Measurements from ENCODE around the gene SLC2A4. TPM values are rescaled to one million over a fixed set of nuclear protein-coding genes. Genes with fewer than 3 reads are reported as not detected.

SLC2A4 gene
- total RNA-seq, 1 donor from 2014 or later = 141 TPM

GRCh38 chr17:7313890-7314718 is 32.6 kb downstream of the SLC2A4 start:
- intact Hi-C loops (cut with DNase I) = loop anchor here (5.0 kb wide), 1 partner anchor 243 kb away; the partner anchor contains the start of gene TNFSF13
- ATAC-seq (ENCODE audit: poor library complexity) (no peak), DNase-seq (no peak)

DNA sequence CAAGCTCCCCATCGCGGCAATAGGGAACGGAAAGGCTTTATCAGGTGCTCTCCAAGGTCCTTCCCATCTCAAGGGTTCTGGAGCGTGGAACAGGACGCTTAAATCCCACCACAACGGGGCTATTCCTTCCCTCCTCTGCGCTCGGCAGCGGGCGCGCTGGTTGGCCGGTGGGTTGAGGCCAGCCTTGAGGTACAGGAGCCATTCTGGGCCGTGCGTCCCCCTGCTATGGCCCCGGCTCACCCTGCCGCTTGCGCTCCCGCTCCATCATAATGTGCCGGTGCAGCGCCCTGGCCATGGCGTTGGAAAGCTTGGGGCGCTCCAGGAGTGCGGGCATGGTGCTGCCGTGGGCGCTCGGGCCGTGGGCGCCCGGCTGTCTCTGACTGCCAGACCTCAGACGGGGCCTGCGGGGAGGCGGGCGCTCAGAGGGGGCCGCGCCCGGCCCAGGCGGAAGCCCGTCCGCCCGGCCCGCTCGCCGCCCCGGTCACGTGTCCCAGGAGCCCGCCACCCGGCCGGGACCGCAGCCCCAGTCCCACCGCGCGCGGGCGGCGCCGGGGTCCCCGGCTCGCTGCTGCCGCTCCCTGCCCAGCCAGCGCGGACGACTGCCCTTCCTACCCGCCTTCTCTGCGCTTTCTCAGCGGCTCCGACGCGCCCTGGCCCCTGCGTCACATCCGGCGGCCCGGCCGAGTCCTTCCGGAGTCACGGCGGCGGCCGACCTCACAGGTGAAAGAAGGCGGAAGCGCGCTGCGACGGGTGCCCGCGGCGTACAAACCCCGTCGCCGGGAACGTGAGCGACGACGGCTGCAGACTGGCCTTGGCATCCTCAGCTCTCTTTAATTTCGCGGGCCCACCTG is 33.4 kb downstream of the SLC2A4 start, which contains the start of gene GPS2:
Gene GPS2, minus strand, starts transcription at position 642 of the 851 bp plus-strand sequence. Its CDS starts 308 bp downstream, at position 334.
- intact Hi-C loops (cut with DNase I) = loop anchor here (5.0 kb wide), 1 partner anchor 242 kb away; the partner anchor contains the start of gene TNFSF13
- ATAC-seq (ENCODE audit: poor library complexity) (peak; percentile 92), DNase-seq (peak; percentile 97)

- no peak for DNase-seq
- intact Hi-C loops (cut with DNase I) = no loop called here
- ATAC-seq (ENCODE audit: poor library complexity) = peak; percentile 1
These were observed 34.2 kb downstream of the SLC2A4 start for GRCh38 chr17:7315570-7316235.

GRCh38 chr17:7317161-7317803 is 35.8 kb downstream of the SLC2A4 start:
- ATAC-seq (ENCODE audit: poor library complexity) (no peak), DNase-seq (no peak)
- intact Hi-C loops (cut with DNase I) = no loop called here

DNA sequence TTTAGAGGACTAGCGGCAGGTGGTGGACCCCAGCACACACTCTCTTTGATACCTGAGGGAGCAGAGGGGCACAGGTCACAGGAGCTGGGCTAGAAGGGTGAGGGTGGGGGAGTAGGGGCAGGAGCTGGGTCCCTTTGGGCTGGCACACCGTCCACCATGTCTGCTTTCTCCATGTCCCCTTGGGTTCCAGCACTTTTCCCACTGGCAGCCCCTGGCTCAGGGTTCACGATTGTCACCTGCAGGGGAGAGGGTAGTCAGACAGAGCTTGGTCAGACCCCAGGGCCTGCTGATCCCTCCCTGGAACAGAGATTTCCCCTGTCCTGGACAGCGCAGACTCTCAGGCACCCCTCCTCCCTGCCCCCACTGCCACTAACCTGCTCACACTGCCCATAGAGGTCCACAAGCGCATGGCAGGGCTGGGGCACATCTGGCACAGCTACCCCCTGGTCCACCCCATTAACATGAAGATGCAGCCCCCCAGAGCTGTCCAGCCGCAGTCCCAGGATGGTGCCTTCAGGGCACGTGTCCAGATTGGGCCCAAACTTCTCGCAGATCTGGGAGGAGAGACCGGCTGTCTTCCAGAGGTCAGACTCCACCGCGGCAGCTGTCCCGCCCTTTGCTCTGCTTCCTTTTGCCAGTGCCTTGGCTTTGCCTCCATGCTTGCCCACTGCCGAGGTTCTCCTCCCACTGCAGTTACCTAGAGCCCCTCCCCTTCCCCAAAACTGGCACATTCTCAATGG is 36.8 kb downstream of the SLC2A4 start:
- DNase-seq = no peak
- intact Hi-C loops (cut with DNase I) = no loop called here
- no peak for ATAC-seq (ENCODE audit: poor library complexity)

- no peak for DNase-seq
- intact Hi-C loops (cut with DNase I) = no loop called here
- ATAC-seq (ENCODE audit: poor library complexity) = no peak
These were observed 39.9 kb downstream of the SLC2A4 start for GRCh38 chr17:7321466-7321865.

DNA sequence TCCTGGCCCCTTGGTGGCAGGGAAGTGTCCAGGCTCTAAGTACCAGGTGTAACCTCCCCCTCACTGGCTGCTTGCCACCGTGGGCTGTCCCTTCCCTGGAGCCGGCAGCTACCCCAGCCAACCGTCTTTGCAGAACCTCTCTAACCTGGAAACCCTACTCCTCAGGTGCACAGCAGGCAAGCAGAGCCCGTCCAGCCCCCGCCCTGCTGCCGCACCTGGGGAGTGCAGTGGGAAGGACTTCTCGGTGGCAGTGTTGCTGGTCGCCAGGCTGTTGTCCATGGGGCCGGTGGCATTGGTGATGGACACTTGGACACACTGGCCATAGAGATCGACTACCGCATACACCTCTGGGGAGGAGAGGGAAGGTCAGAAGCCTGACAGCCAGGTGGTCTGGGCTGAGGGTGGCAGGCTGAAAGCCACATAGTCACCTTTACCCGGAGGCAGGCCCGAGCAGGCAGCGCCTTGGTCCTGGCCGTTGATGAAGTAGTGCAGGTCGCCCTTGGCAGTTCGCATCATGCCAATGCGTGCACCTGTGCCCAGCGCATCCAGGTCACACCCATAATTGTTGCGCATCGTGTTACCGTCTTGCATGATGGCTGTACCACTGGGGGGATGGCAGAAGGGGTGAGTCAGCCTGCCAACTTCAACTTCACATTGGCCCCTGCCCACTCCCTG is 41.1 kb downstream of the SLC2A4 start:
- intact Hi-C loops (cut with DNase I) = no loop called here
- DNase-seq = no peak
- ATAC-seq (ENCODE audit: poor library complexity) = no peak

GRCh38 chr17:7323731-7324437 is 42.4 kb downstream of the SLC2A4 start:
- DNase-seq (peak; percentile 72), ATAC-seq (ENCODE audit: poor library complexity) (no peak)
- intact Hi-C loops (cut with DNase I) = no loop called here

DNA sequence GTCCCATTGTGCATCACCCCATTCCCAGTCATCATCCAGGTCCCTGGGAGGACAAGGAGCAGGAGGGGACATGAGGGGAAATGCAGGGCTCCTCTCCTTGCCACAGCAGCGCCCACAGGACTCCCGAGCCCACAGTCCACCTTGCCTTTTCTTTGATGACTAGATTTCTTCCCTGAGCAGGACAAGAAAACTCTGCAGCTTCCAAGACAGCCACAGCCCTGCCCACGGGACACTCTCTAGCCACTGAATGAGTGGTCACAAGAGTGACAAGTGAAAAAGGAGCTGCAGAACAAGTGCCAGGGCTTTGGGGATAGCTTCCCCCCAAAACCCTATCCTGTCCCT is 42.9 kb downstream of the SLC2A4 start:
- ATAC-seq (ENCODE audit: poor library complexity) (no peak), DNase-seq (no peak)
- intact Hi-C loops (cut with DNase I) = no loop called here

DNA sequence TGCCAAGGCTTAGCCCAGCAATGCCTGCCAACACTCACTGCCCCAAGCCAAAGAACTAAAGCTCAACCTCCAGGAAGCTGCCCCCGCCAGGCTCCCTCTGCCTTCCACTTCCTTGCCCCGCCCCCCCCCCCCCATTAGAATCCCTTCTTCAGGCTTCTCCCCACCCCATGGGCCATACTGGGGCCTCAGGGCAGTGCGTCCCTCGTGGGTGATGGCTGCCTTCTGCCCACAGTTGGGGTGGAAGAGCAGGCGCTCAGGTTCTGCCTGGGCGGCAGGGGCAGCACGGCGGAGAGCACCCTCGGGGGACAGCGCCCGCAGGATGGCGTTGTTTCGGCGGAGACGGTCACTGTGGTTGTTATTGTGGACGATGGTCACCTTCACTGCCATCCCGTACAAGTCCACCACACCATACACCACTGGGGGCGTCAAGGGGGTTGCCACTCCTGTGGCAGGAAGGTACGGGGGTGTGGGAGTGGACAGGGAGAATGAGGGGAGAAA is 43.6 kb downstream of the SLC2A4 start:
- ATAC-seq (ENCODE audit: poor library complexity) (no peak), DNase-seq (no peak)
- intact Hi-C loops (cut with DNase I) = no loop called here

DNA sequence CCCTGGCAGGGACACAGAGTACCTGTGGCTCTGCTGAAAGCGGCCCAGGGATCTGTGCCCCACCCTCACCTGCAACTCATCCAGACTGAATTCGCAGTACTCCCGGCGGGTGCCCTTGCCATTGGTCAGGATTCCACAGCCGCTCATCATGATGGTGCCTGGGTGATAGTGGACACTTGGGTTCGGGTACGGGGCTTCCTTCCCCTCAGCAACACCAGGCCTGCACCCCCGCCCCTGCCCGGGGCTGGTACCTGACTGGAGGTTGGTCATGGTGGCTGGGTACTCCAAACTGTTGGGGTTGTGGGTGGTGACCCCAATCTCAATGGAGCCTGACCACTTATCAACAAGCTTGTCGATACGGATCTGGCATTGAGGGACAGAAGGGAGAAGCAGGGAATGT is 44.7 kb downstream of the SLC2A4 start:
- no peak for DNase-seq
- intact Hi-C loops (cut with DNase I) = no loop called here
- ATAC-seq (ENCODE audit: poor library complexity) = no peak

- ATAC-seq (ENCODE audit: poor library complexity) = no peak
These were observed 45.5 kb downstream of the SLC2A4 start for GRCh38 chr17:7327056-7327455.

DNA sequence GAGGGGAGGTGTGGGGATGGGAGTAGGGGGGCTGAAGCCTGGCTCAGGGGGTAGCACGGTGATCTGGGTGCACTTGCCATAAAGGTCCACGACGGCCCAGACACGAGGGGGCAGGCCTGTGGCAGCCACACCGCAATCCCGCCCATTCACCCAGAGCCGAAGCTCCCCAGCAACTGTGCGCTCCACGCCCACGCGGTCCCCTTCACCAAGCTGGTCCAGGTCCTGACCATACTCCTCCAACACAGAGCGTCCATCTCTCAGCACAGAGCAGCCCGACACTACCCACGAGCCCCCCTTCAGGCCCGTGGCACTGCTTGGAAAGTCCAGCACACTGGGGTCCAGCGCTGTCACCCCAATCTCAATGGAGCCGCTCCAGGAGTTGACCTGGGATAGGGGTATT is 46.0 kb downstream of the SLC2A4 start:
- DNase-seq = no peak
- intact Hi-C loops (cut with DNase I) = no loop called here

More at GRCh38 chr17:7327056-7327455, 45.5 kb downstream of the SLC2A4 start:
- DNase-seq = no peak
- intact Hi-C loops (cut with DNase I) = no loop called here

DNA sequence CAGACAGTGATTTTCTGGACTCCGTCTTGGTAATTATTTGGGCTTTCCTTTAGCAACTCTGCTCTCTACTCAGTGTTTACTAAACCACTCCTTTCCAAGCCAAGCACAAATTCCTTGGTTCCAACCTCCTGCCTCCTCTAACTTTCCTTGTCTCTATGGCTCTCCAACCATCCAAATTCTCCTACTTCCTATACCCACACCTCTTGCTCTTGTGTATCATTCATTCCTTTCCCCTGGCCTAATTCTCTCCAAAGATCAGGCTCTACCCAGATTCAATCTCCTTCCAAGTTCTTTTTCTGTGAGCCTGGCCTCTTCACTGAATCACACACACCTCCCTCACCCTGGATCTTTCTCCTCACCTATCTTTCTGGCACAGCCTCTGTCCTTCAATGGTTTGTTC is 46.5 kb downstream of the SLC2A4 start:
- no peak for DNase-seq
- intact Hi-C loops (cut with DNase I) = no loop called here
- no peak for ATAC-seq (ENCODE audit: poor library complexity)

More for the DNA sequence above, 46.0 kb downstream of the SLC2A4 start:
- ATAC-seq (ENCODE audit: poor library complexity) = no peak

- DNase-seq (no peak), ATAC-seq (ENCODE audit: poor library complexity) (no peak)
- intact Hi-C loops (cut with DNase I) = no loop called here
These were observed 47.4 kb downstream of the SLC2A4 start, which contains the start of gene NEURL4 for GRCh38 chr17:7328840-7329373. Gene NEURL4, minus strand, starts transcription at chr17:7329335. Its CDS starts 23 bp downstream, at chr17:7329312.

DNA sequence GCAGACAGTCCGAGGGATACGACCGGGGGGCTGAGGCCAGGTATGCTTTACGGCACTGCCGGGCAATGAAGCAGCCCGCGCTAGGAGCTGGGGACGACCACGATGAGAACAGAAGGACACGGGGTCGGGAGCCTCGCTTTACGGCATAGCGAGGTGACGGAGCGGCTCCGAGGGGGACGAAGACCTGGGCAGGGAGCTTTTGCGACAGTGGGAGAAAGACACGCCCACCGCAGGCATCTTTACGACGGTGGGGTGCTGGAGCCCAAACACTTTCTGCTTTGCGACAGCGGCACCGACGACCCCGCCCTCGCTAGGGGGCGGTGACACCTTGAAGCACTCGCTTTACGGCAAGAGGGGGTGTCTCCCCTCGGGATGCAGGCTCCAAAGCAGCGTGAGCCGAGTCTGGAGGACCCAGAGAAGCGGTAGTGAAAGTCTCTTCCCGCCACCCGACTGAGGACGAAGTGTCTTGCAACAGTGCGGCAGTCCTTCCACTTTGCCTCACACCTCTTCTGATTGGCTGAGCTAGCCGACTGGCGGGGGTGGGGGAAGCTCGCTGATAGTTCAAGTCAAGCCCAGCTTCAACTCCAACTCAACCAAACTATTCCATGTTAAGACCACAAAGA is 48.0 kb downstream of the SLC2A4 start:
- DNase-seq (peak; percentile 99), ATAC-seq (ENCODE audit: poor library complexity) (peak; percentile 91)
- intact Hi-C loops (cut with DNase I) = no loop called here
